Measurements from ENCODE around the gene FNIP2.
"Not testable (repeated sequence)": the region's sequence is repeated elsewhere in the genome, so short reads cannot be mapped to it uniquely, and the experiment has no call there.

The FNIP2 gene

DNA sequence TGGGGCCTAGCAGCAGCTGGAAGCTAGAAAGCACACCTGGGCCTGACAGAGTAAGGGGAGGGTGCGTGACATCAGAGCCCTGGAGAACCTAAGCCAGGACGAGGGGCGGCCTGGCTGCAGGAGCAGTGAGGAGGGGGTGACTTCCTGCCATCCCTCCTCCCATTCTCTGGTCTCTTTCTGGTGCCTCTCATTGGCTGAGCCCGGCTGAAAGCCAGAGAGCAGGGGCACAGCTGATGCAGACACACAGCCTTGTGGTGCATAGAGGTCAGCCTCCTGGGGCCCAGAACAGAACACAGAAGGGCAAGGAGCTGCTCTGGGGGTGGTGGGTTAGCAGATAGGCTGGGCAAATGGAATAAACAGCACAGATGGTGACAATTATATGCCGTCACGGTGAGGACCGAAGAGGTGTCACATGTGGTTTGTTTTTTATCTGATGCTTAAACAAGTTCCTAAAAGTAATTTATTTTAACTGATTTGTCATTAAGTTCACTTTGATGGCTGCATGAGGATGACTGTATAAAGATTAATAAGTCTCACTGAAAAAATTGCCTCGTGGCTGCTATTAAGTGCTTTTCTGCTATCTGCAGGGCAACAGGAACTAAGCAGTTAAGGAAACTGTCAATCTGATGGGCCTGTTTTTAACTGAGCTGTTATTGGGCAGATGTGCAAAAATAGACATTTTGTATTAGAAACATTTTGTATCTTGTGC is 102.0 kb downstream of the FNIP2 start:
- H3K4me3 ChIP-seq (ENCODE audit: low read length in 2 of 2) = no peak overlapping the region
- peaks cover 22 to 32% of the 10 kb centered on the region in 2 donors for H3K36me3 ChIP-seq (ENCODE audit: control insufficient read depth in 2 of 2, insufficient read depth in 2 of 2, low read length in 2 of 2)
- no peak overlapping the region for H3K27ac ChIP-seq (ENCODE audit: low read length)
- H3K27me3 ChIP-seq (ENCODE audit: control insufficient read depth in 1 of 2, insufficient read depth in 2 of 2, low read length in 2 of 2) = no peaks in the 10 kb centered on the region
- H3K9ac ChIP-seq (ENCODE audit: low read length in 2 of 2) = no peak overlapping the region
- no peaks in the 10 kb centered on the region for H3K4me1 ChIP-seq (ENCODE audit: control insufficient read depth, insufficient read depth, low read length)
- H3K9me3 ChIP-seq (ENCODE audit: control insufficient read depth in 2 of 2, low read length in 2 of 2) = no peaks in the 10 kb centered on the region

DNA sequence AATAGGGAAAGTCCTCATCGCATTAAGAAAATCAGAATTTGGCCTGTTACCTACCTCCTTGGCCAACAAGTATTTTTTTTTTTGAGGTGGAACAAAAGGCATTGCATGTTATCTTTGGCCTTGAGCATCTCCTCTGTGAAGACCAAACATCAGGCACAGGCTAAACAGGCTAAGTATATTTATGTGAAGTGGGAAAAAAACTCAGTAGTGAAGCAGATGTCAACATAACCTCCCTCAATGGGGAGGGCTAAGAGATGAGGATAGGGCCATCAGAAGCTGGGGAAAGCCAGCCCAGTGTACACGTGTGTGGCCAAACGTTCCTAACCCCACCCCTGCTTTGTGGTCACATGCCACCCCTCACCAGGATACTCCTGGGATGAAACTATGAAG is 102.5 kb downstream of the FNIP2 start:
- Histone ChIP-seq H3K36me3 (ENCODE audit: control insufficient read depth in 2 of 2, insufficient read depth in 2 of 2, low read length in 2 of 2) (peaks cover 22 to 34% of the 10 kb centered on the region in 2 donors), H3K9ac (ENCODE audit: low read length in 2 of 2) (no peak overlapping the region), H3K4me3 (ENCODE audit: low read length in 2 of 2) (no peak overlapping the region), H3K27me3 (ENCODE audit: control insufficient read depth in 1 of 2, insufficient read depth in 2 of 2, low read length in 2 of 2) (no peaks in the 10 kb centered on the region), H3K27ac (ENCODE audit: low read length) (no peak overlapping the region), H3K4me1 (ENCODE audit: control insufficient read depth, insufficient read depth, low read length) (no peaks in the 10 kb centered on the region), H3K9me3 (ENCODE audit: control insufficient read depth in 2 of 2, low read length in 2 of 2) (no peaks in the 10 kb centered on the region)

DNA sequence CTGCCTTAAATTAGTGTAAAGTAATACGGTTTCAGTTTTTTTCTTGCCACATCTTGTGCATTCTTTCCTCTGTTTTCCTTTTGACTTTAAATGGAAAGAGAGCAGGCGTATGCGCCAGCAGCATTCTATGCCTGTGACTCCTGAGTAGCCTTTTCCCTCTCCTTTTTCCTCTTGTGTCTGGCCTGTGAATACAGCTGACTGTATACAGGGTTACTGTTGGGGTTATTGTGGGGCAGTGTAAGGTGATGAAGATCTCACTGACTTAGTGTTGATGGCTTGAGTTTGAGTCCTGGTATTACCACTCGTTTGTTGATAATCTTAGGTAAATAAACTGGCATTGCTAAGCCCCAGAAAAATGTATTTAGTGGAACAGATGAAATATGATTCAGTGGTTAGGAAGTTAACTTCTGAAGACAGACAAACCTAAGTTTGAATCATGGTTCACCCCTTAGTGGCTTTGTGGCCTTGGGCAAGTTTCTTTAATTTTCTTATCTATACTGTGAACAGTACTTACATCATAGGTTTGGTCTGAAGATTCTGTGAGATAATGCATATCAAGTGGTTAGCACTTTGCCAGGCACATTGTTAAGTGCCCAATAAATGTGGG is 105.1 kb downstream of the FNIP2 start:
- H3K36me3 ChIP-seq (ENCODE audit: control insufficient read depth in 2 of 2, insufficient read depth in 2 of 2, low read length in 2 of 2) = peaks cover 14 to 25% of the 10 kb centered on the region in 2 donors

DNA sequence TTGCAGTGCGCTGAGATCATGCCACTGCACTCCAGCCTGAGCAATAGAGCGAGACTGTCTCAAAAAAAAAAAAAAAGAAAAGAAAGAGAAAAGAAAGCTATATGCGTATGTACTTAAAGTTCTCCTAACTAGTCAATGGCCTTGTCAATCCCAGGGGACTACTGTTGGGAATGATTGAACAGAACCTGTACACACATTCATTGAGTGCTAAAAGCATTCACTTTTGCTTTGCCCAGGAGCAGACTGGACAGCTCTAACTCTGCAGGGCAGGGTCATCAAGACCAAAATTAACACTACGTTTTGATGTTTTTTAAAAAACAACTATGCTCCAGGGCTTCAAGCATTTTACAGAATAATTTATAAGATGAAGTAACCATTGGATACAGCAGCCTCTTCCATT is 106.2 kb downstream of the FNIP2 start:
- Histone ChIP-seq H3K27me3 (ENCODE audit: control insufficient read depth in 1 of 2, insufficient read depth in 2 of 2, low read length in 2 of 2) (no peaks in the 10 kb centered on the region), H3K9ac (ENCODE audit: low read length in 2 of 2) (no peak overlapping the region), H3K27ac (ENCODE audit: low read length) (no peak overlapping the region), H3K4me3 (ENCODE audit: low read length in 2 of 2) (no peak overlapping the region), H3K4me1 (ENCODE audit: control insufficient read depth, insufficient read depth, low read length) (no peaks in the 10 kb centered on the region), H3K9me3 (ENCODE audit: control insufficient read depth in 2 of 2, low read length in 2 of 2) (no peaks in the 10 kb centered on the region), H3K36me3 (ENCODE audit: control insufficient read depth in 2 of 2, insufficient read depth in 2 of 2, low read length in 2 of 2) (peaks cover 9 to 19% of the 10 kb centered on the region in 2 donors)

More for the DNA sequence above, 105.1 kb downstream of the FNIP2 start:
- Histone ChIP-seq H3K27ac (ENCODE audit: low read length) (no peak overlapping the region), H3K9ac (ENCODE audit: low read length in 2 of 2) (no peak overlapping the region), H3K4me1 (ENCODE audit: control insufficient read depth, insufficient read depth, low read length) (no peaks in the 10 kb centered on the region), H3K4me3 (ENCODE audit: low read length in 2 of 2) (no peak overlapping the region), H3K9me3 (ENCODE audit: control insufficient read depth in 2 of 2, low read length in 2 of 2) (no peaks in the 10 kb centered on the region), H3K27me3 (ENCODE audit: control insufficient read depth in 1 of 2, insufficient read depth in 2 of 2, low read length in 2 of 2) (no peaks in the 10 kb centered on the region)

DNA sequence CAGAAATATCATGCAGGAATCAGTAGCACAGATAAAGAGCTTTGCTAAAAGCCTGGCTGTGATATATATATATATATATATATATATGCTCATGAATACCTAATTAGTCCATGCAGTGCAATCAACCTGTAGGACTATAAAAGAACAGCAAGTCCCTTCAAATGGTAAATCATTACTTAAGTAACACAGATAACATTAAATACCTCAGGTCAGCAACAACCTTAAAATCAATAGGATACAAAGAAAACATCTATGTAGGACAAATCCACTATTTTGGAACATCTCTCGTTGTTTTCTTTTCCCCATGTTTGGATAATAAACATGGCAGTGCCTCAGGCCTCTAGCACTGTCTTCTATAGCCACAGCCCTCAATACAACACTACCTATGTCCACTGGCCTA is 106.6 kb downstream of the FNIP2 start:
- Histone ChIP-seq H3K4me1 (ENCODE audit: control insufficient read depth, insufficient read depth, low read length) (no peaks in the 10 kb centered on the region), H3K36me3 (ENCODE audit: control insufficient read depth in 2 of 2, insufficient read depth in 2 of 2, low read length in 2 of 2) (peaks cover 7 to 14% of the 10 kb centered on the region in 2 donors), H3K27me3 (ENCODE audit: control insufficient read depth in 1 of 2, insufficient read depth in 2 of 2, low read length in 2 of 2) (no peaks in the 10 kb centered on the region), H3K9ac (ENCODE audit: low read length in 2 of 2) (no peak overlapping the region), H3K9me3 (ENCODE audit: control insufficient read depth in 2 of 2, low read length in 2 of 2) (no peaks in the 10 kb centered on the region), H3K27ac (ENCODE audit: low read length) (no peak overlapping the region), H3K4me3 (ENCODE audit: low read length in 2 of 2) (no peak overlapping the region)

DNA sequence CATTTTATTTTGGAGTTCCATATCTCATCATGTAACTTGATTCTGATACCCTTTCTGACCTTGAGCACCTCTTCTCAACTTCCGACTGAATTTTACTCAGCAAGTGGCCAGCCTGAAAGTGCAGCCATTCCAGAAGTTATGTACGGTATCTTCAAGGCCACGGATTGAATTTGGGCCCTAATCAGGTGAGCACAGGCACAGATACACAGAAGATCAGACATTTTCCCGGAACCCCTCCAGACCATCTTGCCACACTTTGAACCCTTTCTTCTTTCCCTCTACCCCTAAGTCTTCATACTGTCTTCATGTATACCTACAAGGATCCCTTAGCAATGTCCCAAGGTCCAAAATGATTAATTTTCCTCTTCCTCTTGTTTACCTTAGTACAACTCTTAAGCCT is 108.2 kb downstream of the FNIP2 start:
- peaks cover 3 to 10% of the 10 kb centered on the region in 2 donors for H3K36me3 ChIP-seq (ENCODE audit: control insufficient read depth in 2 of 2, insufficient read depth in 2 of 2, low read length in 2 of 2)
- no peak overlapping the region for H3K4me3 ChIP-seq (ENCODE audit: low read length in 2 of 2)
- H3K9me3 ChIP-seq (ENCODE audit: control insufficient read depth in 2 of 2, low read length in 2 of 2) = no peaks in the 10 kb centered on the region
- no peaks in the 10 kb centered on the region for H3K4me1 ChIP-seq (ENCODE audit: control insufficient read depth, insufficient read depth, low read length)
- no peak overlapping the region for H3K27ac ChIP-seq (ENCODE audit: low read length)
- H3K27me3 ChIP-seq (ENCODE audit: control insufficient read depth in 1 of 2, insufficient read depth in 2 of 2, low read length in 2 of 2) = no peaks in the 10 kb centered on the region
- no peak overlapping the region for H3K9ac ChIP-seq (ENCODE audit: low read length in 2 of 2)

DNA sequence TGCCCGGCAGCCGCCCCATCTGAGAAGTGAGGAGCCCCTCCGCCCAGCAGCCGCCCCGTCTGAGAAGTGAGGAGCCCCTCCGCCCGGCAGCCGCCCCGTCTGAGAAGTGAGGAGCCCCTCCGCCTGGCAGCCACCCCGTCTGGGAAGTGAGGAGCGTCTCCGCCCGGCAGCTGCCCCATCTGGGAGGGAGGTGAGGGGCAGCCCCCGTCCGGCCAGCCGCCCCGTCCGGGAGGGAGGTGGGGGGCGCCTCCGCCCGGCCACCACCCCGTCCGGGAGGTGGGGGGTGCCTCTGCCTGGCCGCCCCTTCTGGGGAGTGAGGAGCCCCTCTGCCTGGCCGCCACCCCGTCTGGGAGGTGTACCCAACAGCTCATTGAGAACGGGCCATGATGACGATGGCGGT is 113.3 kb downstream of the FNIP2 start:
- not testable (repeated sequence) for H3K4me1 ChIP-seq (ENCODE audit: control insufficient read depth, insufficient read depth, low read length); H3K9me3 ChIP-seq (ENCODE audit: control insufficient read depth in 2 of 2, low read length in 2 of 2); H3K27me3 ChIP-seq (ENCODE audit: control insufficient read depth in 1 of 2, insufficient read depth in 2 of 2, low read length in 2 of 2); H3K27ac ChIP-seq (ENCODE audit: low read length); H3K4me3 ChIP-seq (ENCODE audit: low read length in 2 of 2); H3K9ac ChIP-seq (ENCODE audit: low read length in 2 of 2); H3K36me3 ChIP-seq (ENCODE audit: control insufficient read depth in 2 of 2, insufficient read depth in 2 of 2, low read length in 2 of 2)

DNA sequence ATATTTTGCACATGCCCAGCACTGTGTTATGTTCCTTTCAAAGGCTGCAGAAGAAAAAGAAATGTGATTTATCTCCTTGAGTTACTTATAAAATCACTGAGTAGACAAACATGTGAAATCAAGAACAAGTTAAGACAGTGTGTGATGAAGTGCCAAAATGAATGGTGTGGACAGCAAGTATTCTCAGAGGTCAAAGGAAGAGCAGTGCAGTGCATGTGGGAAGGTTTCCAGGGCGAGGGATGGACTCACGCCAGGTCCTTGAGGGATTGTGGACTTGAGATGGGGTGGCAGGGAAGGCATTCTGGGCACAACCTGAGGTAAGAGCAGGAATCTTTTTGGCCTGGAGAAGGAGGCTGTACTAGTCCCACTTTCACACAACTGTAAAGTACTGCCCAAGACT is 115.5 kb downstream of the FNIP2 start:
- no peaks in the 10 kb centered on the region for H3K27me3 ChIP-seq (ENCODE audit: control insufficient read depth in 1 of 2, insufficient read depth in 2 of 2, low read length in 2 of 2)
- H3K4me3 ChIP-seq (ENCODE audit: low read length in 2 of 2) = no peak overlapping the region
- H3K4me1 ChIP-seq (ENCODE audit: control insufficient read depth, insufficient read depth, low read length) = peaks cover 3% of the 10 kb centered on the region
- no peak overlapping the region for H3K9ac ChIP-seq (ENCODE audit: low read length in 2 of 2)
- H3K36me3 ChIP-seq (ENCODE audit: control insufficient read depth in 2 of 2, insufficient read depth in 2 of 2, low read length in 2 of 2) = peaks cover 0 to 11% of the 10 kb centered on the region in 2 donors
- no peaks in the 10 kb centered on the region for H3K9me3 ChIP-seq (ENCODE audit: control insufficient read depth in 2 of 2, low read length in 2 of 2)
- H3K27ac ChIP-seq (ENCODE audit: low read length) = no peak overlapping the region

DNA sequence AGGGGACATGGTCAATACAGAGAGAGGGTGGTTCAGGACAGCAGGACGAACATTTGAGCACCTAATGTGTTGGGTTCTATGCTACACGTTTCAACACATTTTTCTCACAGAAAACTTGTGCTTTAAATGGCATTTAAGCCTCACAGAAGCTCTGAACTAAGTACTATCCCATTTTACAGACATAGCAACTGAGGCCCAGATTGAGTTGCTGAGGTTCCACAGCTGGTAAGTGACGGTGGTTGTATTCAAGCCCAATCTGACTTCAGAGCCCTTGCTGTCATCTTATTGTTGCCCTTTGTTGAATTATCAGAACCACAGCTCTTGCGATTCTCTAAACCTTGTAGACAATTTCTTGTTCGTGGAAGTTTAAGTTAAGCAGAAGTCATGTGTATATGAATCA is 116.7 kb downstream of the FNIP2 start:
- Histone ChIP-seq H3K9me3 (ENCODE audit: control insufficient read depth in 2 of 2, low read length in 2 of 2) (no peaks in the 10 kb centered on the region), H3K27me3 (ENCODE audit: control insufficient read depth in 1 of 2, insufficient read depth in 2 of 2, low read length in 2 of 2) (no peaks in the 10 kb centered on the region), H3K9ac (ENCODE audit: low read length in 2 of 2) (no peak overlapping the region), H3K36me3 (ENCODE audit: control insufficient read depth in 2 of 2, insufficient read depth in 2 of 2, low read length in 2 of 2) (peaks cover 0 to 10% of the 10 kb centered on the region in 2 donors), H3K27ac (ENCODE audit: low read length) (no peak overlapping the region), H3K4me1 (ENCODE audit: control insufficient read depth, insufficient read depth, low read length) (peaks cover 3% of the 10 kb centered on the region), H3K4me3 (ENCODE audit: low read length in 2 of 2) (no peak overlapping the region)

DNA sequence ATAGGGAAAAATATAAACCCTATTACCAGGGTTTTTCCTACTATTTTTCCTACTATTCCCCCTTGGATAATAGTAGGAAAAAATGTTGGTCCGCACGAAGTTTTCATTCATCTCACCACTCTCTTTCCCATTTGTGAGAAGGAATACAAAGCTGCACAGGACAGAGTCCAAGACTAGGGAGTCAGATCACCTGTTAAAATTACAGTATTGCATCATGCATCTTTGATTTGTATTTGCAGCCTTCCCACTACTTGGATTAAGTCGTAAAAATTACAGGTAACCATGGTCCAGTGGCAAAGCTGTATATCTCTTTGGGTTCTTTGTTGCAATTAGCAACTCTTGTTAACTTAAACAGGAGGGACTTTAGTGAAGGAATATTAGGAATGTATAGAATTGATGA is 121.5 kb downstream of the FNIP2 start:
- Histone ChIP-seq H3K27ac (ENCODE audit: low read length) (no peak overlapping the region), H3K4me1 (ENCODE audit: control insufficient read depth, insufficient read depth, low read length) (no peaks in the 10 kb centered on the region), H3K9me3 (ENCODE audit: control insufficient read depth in 2 of 2, low read length in 2 of 2) (no peaks in the 10 kb centered on the region), H3K9ac (ENCODE audit: low read length in 2 of 2) (no peak overlapping the region), H3K36me3 (ENCODE audit: control insufficient read depth in 2 of 2, insufficient read depth in 2 of 2, low read length in 2 of 2) (peaks cover 7 to 12% of the 10 kb centered on the region in 2 donors), H3K27me3 (ENCODE audit: control insufficient read depth in 1 of 2, insufficient read depth in 2 of 2, low read length in 2 of 2) (no peaks in the 10 kb centered on the region), H3K4me3 (ENCODE audit: low read length in 2 of 2) (no peak overlapping the region)

DNA sequence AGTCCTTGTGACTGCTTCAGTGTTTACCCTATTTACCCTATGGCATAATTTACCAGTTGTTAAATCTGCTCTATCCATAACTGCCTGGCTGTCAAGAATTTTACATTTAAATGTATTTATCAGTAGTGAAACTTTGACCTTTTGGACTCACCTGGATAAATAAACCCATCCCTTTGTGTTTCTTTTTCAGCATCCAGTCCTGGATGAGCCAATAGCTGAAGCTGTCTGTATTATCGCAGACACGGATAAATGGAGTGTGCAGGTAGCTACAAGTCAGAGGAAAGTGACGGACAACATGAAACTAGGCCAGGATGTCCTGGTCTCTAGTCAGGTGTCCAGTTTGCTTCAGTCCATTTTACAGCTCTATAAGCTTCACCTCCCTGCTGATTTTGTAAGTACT is 122.4 kb downstream of the FNIP2 start:
- Histone ChIP-seq H3K27me3 (ENCODE audit: control insufficient read depth in 1 of 2, insufficient read depth in 2 of 2, low read length in 2 of 2) (no peaks in the 10 kb centered on the region), H3K27ac (ENCODE audit: low read length) (no peak overlapping the region), H3K9me3 (ENCODE audit: control insufficient read depth in 2 of 2, low read length in 2 of 2) (no peaks in the 10 kb centered on the region), H3K36me3 (ENCODE audit: control insufficient read depth in 2 of 2, insufficient read depth in 2 of 2, low read length in 2 of 2) (peaks cover 7 to 14% of the 10 kb centered on the region in 2 donors), H3K4me3 (ENCODE audit: low read length in 2 of 2) (no peak overlapping the region), H3K4me1 (ENCODE audit: control insufficient read depth, insufficient read depth, low read length) (no peaks in the 10 kb centered on the region), H3K9ac (ENCODE audit: low read length in 2 of 2) (no peak overlapping the region)

All from stomach smooth muscle (tissue), 2 donors.